HG02610 (cell line): Measurements from ENCODE around the gene SPG11.

Source experiments
- ATAC-seq: cut with Tn5 transposase; IDR thresholded peaks from one replicate; pipeline ENCODE4 v1.9.1; 2021; ENCODE audit warnings: mild to moderate bottlenecking, moderate library complexity; ENCODE audit not compliant: unreplicated experiment

The SPG11 gene

GRCh38 chr15:44623178-44623577 is 40.3 kb downstream of the SPG11 start:
- ATAC-seq: no peak

- no peak for ATAC-seq
These were observed 43.4 kb downstream of the SPG11 start for GRCh38 chr15:44620081-44620480.

- ATAC-seq: no peak
These were observed 46.5 kb downstream of the SPG11 start for GRCh38 chr15:44616974-44617373.

- no peak for ATAC-seq
These were observed 56.7 kb downstream of the SPG11 start for GRCh38 chr15:44606740-44607139.

- no peak for ATAC-seq
These were observed 60.3 kb downstream of the SPG11 start for GRCh38 chr15:44603126-44603525.

- no peak for ATAC-seq
These were observed 64.6 kb downstream of the SPG11 start for GRCh38 chr15:44598892-44599291.

- no peak for ATAC-seq
These were observed 65.4 kb downstream of the SPG11 start for GRCh38 chr15:44598066-44598465.

GRCh38 chr15:44596511-44597010 is 66.9 kb downstream of the SPG11 start:
- no peak for ATAC-seq

- ATAC-seq: no peak
These were observed 67.6 kb downstream of the SPG11 start for GRCh38 chr15:44595656-44596510.

GRCh38 chr15:44595246-44595645 is 68.2 kb downstream of the SPG11 start:
- no peak for ATAC-seq

- no peak for ATAC-seq
These were observed 70.3 kb downstream of the SPG11 start for GRCh38 chr15:44593042-44593736.

- no peak for ATAC-seq
These were observed 72.1 kb downstream of the SPG11 start for GRCh38 chr15:44591326-44591725.

- no peak for ATAC-seq
These were observed 74.9 kb downstream of the SPG11 start for GRCh38 chr15:44588541-44588940.

- no peak for ATAC-seq
These were observed 77.8 kb downstream of the SPG11 start for GRCh38 chr15:44585633-44586032.

GRCh38 chr15:44584162-44584749 is 79.2 kb downstream of the SPG11 start:
- ATAC-seq: no peak

GRCh38 chr15:44580105-44580504 is 83.4 kb downstream of the SPG11 start:
- ATAC-seq: no peak

- no peak for ATAC-seq
These were observed 88.7 kb downstream of the SPG11 start for GRCh38 chr15:44574734-44575133.

GRCh38 chr15:44573386-44573785 is 90.1 kb downstream of the SPG11 start:
- ATAC-seq: no peak

GRCh38 chr15:44570361-44570760 is 93.1 kb downstream of the SPG11 start:
- no peak for ATAC-seq

GRCh38 chr15:44569316-44569715 is 94.1 kb downstream of the SPG11 start:
- ATAC-seq: no peak

GRCh38 chr15:44568338-44568737 is 95.1 kb downstream of the SPG11 start:
- ATAC-seq: no peak

GRCh38 chr15:44566155-44566540 is 97.3 kb downstream of the SPG11 start:
- ATAC-seq: no peak
